TTC549 (cell line): ENCODE measurements around the gene TMEM17.

Experiments used
- FAIRE-seq: peaks from 2 replicates; lab custom pipeline; 2012; peaks lifted over from hg19 to GRCh38; lab: Jason Lieb, UNC

TMEM17 gene

DNA sequence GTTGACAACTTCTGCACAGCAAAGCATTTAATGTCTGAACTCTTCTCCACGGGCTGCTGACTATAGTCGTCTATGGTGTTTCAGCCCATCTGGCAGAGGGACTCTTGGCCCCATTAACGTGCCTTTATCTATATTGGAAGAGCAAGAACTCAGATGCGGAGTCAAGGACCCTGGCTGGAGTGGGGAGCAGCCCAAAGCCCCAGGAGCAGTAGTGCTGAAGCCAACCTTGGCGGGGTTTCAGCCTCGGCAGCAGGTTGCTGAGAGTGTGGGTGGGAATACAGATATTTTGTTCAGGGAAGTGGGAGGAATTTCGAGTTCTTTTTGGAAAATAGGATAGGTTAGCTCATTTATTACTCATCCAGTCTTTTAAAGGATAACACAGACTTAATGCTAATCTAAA is 34.2 kb downstream of the TMEM17 start:
- FAIRE-seq, result no peak

DNA sequence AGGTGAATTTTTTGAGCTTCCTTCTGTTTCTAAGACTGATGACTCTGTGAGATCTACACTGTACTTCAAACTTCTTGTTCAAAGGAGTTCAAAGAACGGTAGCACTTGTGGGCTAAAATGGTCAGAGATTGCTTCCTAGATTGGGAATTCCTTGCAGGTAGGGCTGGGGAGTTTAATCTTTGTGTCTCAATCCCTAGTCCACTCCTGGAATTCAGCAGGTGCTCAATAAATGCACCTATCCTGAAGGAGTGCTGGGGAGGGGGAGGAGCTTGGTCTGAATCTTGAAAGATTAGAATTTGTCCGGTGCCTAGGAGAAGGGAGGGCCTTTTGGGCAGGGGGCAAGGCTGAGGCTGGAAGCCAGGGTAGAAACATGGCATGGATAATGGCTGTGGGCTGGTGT is 34.6 kb downstream of the TMEM17 start:
- FAIRE-seq, result no peak

DNA sequence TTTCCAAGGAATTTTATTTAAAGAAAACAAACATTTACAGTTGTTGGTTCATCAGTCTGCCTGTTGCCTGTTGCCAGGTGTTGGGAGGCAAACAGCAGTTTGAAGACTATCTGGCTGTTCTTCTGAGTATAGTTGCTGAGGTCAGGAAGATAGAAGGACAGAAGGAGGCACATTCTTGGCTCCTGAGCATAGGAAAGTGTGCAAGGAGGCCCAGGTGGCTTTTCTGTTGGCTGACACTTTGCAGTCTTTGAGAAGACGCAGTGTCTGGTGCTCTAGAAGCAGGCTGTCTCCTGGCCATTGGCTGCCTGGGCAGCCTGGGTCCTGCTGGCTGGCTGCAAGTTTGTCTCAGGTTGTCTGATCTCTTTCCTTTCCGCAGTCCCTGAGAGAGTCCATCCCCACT is 36.4 kb downstream of the TMEM17 start:
- no peak for FAIRE-seq

DNA sequence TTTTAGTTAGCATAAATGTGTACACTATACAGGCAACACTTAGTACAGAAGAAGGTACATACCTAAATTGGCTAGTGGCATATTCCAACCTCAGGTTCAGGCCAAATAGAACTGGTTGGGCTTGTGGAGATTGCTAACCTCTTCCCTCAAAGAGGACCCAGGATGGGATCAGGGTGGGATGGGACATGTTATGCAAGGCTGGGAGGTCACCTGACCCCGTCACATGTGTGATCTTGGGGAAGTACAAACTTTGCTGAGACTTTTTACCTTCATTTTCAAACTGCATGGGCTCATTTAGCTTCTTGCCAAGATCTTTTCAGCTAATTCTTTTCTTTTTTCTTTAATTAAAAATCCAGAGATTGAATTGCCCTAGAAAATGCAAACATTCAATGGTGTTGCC is 36.9 kb downstream of the TMEM17 start:
- no peak for FAIRE-seq

DNA sequence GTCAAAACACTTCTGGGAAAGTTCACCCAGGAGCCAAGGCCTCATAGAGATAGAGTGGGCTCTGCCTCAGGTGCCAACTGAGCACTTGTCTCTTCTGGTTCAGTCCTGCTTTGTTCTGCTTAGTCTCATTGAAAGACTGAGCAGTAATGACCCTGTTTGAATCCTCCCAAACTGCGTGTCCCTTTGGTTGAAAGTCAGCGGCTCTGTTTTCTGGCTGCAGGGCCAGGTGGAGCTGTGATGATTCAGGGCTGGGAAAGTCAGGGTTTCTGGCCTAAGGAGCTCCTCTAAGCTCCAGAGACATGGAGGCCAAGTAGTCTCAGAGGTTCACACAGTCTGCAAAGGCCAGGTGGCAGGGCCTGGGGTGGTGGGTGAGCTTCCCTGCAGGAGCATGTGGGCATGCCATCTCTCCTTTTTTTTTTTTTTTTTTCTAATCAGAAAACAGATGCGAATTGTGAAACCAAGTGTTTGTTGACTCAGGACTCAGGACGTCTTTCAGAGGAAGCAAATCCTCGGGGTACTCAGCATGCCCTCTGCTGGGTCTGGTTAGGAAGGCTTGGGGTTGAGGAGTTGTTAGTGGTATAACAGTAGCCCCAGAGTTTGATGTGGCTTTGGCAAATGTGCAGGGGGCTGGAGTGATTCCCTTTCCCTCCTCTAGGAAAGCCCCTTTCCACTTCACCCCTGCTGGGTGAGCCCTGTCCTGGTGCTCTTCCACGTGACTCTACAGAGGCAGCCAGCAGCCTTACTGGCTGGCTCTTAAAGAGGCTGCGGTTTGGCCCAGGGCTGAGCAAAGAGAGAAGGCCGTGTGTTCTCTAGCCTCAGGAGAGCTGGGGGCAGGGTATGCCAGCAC is 38.3 kb downstream of the TMEM17 start:
- FAIRE-seq, result no peak

DNA sequence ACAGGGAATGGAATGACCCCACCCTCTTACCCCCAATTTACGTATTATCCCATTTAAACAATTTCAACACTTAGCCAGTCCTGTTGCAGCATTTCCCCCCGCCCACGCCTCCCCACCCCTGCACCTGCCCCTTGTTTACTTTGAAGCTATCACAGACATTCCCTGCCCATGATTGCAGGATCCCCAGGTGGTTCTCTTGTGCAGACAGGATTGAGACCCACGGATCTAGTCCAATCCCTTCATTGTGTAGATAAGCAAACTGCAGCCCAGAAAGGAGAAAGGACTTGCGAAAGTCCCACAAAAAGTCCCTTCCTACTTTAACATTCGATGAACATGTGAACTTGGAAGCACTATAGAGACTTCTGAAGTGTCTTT is 38.9 kb downstream of the TMEM17 start:
- FAIRE-seq, result no peak

DNA sequence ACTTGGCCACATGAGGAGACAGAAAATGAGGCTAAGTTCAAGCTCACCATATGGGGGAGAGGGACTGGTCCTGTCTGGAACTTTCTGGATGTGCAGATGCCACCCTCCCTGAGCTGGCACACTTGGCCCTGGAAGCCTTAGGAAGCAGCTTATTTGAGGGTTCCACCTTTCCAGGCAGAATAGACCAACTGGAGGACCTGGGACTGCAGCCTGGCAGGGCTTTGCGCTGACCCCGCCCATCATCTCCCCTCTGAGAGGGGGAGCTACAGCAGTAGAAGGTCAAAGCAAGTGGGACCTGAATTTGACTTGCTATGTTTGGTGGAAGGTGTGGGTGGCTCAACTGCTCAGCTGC is 39.5 kb downstream of the TMEM17 start:
- no peak for FAIRE-seq

DNA sequence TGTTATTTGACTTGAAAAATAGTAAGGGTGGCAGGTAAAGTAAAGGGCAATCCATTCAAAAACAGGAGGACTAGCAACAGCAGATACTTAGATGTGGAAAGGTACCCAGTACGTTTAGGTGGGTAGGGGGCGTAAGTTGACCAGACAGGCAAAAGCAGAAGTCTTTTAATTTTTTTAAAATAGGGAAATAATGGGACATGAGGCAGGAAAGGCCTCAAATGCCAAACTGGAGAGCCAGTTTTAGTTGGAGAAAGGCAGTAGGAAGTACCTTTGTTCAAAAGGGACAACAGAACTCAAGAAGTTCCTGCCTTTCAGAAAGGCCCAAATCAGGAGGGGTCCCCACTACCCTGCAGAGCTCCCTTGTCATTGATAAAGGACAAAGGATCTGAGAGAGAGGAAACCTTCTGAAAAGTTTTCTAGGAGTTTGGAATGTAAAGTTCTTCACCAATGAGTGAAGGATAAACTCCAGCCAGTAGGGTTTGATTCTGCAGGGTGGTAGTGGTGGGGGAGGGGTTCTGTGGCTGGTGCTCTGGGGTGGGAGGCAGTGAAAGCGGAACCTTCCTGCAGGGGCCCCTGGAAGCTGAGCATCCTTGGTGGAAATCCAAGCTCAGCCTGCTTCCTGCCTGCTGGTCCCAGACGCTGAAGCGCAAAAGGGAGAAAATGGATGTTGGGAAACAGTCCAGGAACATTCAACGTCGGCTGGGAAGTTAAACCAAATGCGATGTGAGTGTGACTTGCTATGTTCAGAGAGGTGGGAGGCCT is 40.1 kb downstream of the TMEM17 start:
- FAIRE-seq, result no peak

DNA sequence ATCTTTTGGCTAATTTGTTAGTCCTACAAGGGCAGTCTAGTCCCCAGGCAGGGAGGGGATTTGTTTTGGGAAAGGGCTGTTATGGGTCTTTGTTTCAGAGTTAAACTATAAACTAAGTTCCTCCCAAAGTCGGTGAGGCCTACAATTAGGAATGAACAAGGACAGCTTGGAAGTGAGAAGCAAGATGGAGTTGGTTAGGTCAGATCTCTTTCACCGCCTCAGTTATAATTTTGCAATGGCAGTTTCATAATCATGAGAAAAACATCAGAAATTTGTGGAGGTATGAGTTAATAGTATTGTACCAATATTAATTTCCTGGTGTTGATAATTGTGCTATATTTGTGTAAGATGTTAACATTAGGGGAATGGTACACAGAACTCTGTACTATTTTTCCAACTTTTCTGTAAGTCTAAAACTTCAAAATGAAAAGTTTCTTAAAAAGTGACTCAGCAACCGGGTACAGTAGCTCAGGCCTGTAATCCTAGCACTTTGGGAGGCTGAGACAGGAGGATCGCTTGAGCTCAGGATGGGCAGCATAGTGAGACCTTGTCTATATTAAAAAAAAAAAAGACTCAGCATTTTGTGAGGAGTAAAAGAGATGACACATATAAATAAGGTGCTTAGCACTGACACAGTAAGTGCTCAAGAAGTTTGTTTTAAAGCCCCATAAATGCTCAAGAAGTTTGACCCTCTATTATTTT is 40.8 kb downstream of the TMEM17 start:
- FAIRE-seq, result no peak

DNA sequence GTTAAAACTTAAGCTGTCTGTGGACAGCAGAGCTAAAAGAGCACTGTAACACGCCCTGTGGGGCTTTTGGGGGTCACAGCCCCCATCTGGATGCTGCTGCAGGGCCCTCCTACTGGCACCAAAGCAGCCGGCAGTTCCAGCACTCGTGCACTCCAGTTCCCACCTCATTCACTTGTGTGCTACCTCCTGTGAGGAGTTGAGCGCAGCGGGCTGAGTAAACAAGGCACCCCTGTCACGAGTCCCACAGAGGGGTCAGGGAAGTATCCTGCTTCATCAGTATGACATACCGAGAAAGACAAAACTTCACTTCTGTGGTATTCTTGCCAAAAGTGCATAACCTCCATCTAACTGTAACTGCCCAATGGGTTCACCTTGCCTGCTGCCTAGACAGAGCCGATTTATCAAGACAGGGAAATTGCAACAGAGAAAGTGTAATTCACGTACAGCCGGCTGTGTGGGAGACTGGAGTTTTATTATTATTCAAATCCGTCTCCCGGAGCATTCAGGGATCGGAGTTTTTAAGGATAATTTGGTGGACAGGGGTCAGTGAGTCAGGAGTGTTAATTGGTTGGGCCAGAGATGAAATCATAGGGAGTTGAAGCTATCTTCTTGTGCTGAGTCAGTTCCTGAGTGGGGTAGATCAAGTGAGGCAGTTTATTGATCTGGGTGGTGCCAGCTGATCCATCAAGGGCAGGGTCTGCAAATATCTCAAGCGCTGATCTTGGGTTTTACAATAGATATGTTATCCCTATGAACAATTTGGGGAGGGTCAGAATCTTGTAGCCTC is 41.6 kb downstream of the TMEM17 start:
- no peak for FAIRE-seq

DNA sequence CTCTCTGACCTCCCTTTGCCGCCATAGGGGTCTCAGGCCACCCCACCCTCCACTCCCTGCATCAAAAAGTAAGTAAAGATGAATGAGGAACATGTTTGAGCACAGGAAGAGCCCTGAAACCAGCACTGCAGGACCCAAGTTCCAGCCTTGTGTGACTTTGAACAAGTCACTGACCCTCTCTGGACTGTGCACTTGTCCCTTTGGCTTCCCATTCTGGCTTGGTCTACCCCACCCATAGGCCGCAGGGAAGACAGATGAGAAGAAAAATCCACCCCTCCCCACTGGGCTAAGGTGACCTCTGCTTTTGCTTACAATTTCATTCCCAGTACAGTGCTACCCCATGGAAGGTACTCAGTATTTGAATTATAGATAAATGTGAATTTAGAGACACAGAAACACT is 43.8 kb downstream of the TMEM17 start:
- no peak for FAIRE-seq

DNA sequence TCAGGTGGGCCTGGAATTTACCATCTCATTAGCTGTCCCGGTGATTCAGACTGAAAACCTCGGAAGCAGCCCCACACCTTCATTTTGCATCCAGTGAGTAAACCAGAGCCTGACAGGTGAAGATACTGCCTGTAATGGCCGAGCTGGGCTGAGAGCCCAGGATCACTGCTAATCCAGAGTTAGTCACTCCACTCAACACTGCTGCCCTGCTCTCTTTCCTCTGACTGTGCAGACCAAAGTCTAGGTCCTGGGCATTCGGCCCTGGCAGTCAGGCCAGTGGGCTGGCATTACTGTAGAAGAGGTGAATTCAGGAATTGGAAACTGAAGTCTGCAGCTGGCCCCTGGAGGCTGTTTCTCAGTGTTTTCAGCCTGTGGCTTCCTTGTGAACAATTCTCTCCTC is 44.3 kb downstream of the TMEM17 start:
- no peak for FAIRE-seq

DNA sequence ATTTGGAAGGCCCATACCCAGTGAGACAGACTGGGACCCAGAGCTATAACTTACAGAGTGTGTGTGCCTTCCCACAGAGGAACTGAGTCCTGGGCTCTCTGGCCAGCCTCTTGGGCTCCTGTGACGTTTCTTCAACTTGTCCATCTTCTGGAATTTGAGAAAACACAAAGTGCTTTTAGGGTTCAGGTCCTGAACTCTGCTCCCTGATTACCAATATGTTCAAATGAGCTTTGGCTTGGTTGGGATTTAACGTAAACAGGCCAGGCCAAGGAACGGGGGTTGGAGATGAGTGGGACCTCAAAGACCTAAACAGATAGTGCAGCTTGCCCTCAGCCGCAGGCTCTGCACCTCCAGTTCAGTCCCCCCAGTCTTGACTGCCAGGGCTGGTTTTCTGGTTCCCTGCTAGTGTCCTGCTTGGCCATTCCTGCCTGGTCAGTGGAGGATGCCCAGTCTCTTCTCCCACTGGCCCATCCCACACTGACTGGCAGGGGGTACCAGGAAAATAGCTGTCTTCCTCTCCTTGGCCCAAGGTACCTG is 44.9 kb downstream of the TMEM17 start:
- FAIRE-seq, result no peak

DNA sequence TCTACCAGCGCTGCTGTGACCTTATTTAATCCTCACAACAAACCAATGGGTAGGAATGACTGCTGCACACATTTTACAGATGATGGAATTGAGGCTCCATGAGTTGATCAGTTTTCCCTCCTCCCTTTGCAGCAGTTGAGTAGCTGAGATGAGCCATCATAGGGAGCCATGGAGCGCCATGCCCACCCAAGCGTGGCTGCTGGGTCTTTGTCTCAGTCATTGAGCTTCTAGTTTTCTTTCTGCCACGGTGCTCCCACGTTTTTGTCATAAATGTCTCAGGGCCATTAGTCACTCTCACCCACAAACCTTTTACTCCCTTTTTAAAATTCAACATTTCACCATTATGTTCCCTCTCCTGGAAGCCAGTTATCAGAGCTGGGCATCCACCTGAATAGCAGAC is 45.8 kb downstream of the TMEM17 start:
- FAIRE-seq, result no peak

DNA sequence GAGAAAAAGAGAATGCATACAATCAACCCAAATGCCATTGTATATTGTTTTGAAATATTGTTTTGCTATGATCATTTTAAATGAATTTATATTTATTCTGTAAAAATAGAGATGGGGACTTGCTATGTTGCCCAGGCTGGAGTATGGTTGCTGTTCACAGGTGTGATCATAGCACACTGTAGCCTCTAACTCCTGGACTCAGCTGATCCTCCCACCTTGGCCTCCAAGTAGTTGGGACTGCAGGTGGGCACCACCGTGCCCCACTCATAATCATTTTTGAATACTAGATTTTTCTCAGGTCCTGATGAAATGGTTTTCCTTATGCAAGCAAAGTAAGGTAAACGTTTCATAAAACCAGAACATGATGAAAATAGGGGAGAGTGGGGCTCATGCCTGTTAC is 46.3 kb downstream of the TMEM17 start:
- no peak for FAIRE-seq

DNA sequence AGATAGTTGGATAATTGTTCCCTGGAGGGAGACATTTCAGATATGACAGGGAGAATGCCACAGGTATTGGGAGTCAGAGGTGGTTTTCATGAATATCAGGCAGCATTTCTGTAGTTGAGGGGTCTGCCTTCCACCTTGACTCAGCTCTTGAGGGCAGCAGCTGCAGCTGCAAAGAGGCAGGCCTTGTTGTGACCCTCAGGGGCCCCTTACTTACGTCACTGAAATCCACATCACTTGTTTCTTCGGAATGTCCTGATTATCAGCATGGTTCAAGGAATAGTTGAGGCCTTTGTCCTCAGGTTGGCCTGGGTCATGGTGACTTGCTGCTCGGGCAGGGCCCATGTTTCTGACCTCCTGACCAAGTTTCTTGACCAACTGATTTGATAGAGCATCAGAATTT is 46.9 kb downstream of the TMEM17 start:
- no peak for FAIRE-seq

DNA sequence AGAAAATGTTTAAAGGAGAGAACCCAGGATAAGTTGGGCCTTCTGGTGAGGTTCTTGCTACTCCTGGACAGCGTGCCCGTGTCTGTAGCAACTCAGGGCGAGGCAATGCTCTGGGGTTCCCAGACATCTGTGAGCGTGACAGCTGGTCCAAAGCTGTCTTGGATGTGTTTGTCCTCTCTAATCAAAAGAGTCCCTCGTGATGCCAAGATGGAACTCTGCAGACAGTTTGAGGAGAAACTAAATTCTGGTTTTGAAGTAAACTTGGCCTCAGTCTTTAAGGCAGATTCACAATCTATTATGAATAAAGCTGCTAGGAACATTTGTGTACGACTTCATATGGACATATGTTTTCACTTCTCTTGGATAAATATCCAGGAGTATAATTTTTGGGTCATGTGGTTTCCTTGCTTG is 47.3 kb downstream of the TMEM17 start:
- FAIRE-seq, result no peak

DNA sequence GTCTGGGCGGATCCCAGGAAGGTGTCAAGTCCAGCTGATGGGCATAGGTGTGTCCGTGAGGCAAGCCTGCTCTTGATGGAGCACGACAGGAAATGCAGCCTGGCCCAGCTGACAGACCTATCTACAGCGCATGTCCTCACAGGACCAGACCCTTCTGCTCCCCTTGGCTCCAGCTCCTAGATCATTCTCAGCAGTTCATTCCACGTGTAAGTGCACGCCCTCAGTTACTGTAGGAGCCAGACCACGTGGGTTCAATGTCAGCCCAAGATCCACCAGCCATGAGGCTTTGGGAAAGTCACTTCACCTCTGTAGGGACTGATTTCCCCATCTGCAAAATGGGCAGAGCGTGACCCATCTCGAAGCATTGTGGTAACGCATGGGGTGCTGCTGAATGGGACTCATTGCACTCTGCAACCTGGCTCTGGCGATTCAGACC is 47.8 kb downstream of the TMEM17 start:
- FAIRE-seq, result no peak

DNA sequence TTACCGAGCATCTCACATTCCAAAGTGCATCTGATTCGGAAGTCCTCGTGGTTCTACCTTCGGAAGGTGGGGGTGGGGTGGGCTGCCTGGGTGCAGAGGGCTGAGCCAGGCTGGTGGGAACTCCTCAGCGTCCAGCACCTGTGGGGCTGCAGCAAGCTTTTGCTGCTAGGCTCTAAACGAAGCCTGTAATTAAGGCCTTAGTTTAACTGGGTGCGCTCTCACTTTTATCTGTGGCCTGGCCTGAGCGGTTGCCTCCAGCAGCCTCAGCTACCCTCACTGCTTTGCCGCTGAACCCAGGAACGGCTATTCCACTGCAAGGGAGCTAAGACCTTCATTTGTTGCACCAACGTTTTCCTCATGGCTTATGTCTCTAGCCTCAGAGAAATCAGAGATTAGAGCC is 48.4 kb downstream of the TMEM17 start:
- FAIRE-seq, result no peak

DNA sequence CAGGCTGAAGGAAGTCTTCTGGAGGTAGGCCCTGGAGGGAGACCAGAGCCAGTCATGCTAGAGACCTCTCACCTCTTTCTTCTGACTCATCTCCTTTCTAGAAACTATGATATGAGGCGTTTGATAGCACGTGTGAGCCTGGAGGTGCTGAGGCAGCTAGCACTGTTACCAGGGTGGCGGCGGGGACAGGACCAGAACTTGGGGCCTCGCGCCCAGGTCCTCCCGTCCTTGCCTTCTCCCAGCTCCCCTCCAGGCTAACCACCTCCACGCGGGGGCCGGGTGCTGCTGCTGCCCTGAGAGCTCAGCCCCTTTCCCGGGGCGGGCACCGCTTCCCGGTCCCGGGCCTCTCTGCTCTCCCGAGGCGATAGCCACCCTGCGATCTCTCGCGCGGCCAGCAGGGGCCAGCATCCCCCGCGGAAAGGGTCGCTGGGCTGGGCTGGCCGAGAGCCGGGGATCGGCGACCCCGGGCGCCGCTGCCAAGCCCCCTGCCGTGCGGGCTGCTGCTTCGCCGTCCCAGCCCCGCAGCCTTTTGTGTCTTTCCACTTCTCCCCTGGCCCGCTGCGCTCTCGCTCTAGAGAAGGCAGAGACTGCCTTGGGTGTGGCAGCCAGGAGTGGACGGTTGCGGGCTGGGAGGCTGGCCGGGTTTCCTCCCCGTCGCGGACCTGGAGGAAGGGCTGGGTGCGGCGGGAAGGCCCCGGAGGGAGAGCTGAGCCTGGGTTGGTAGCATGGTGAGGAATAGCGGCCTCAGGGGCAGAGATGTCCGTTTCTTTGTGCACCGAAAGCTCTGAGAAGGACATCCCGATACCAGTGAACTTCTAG is 49.1 kb downstream of the TMEM17 start:
- FAIRE-seq, result no peak

DNA sequence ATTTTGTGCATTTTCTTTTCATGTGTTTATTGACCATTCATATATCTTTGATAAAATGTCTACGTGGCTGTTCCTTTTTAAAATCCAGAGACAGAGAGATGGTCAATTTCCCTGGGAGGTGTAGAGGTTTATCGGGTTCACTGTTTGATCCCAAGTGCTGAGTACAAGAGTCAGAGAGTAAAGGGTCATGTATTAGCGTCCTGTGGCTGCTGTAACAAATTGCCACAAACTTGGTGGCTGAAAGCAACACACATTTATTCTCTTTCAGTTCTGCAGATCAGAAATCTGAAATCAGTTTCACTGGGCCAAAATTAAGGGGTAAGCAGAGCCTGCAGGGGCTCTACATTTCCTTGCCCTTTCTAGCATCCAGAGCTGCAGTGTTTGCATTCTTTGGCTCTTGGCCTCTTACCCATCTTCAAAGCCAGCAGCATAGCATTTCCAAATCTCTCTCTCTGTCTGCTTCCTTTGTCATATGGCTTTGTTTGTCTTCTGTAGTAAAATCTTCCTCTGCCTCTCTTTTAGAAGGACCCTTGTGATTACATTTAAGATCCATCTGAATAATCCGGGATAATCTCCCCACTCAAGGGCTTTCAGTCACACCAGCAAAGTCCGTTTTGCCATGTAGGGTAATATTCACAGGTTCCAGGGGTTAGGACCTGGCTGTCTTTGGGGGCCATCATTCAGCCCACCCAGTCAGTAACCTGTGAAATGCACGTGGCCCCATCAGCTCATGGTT is 49.9 kb downstream of the TMEM17 start:
- no peak for FAIRE-seq
